HEK293 (cell line): ENCODE data around the gene DCT.

Experiments used
- MYNN ChIP-seq: fragments of 450-650 bp; formaldehyde crosslinking; IDR thresholded peaks from 2 replicates; pipeline ENCODE4 v1.5.1; 2016; ENCODE audit warnings: missing biosample characterization, missing genetic modification characterization, borderline replicate concordance
- SCRT1 ChIP-seq: fragments of 450-650 bp; formaldehyde crosslinking; IDR thresholded peaks from 2 replicates; pipeline ENCODE4 v1.5.1; 2016; ENCODE audit warnings: missing biosample characterization, missing genetic modification characterization, borderline replicate concordance
- ZBTB17 ChIP-seq: fragments of 450-650 bp; formaldehyde crosslinking; IDR thresholded peaks from 2 replicates; pipeline ENCODE4 v1.5.1; 2016; ENCODE audit warnings: missing biosample characterization, missing genetic modification characterization
- ZNF350 ChIP-seq: fragments of 450-650 bp; formaldehyde crosslinking; IDR thresholded peaks from 2 replicates; pipeline ENCODE4 v1.5.0; 2017; ENCODE audit warnings: missing biosample characterization, mild to moderate bottlenecking, missing genetic modification characterization
- ZNF354C ChIP-seq: fragments of 450-650 bp; formaldehyde crosslinking; IDR thresholded peaks from 2 replicates; pipeline ENCODE4 v1.5.1; 2016; ENCODE audit warnings: missing biosample characterization, missing genetic modification characterization, low read depth, borderline replicate concordance
- ZNF426 ChIP-seq: fragments of 450-650 bp; formaldehyde crosslinking; IDR thresholded peaks from 2 replicates; pipeline ENCODE4 v1.5.1; 2017; ENCODE audit warnings: missing biosample characterization, missing genetic modification characterization, mild to moderate bottlenecking, inconsistent platforms, moderate library complexity
- ZNF529 ChIP-seq: fragments of 450-650 bp; formaldehyde crosslinking; IDR thresholded peaks from 2 replicates; pipeline ENCODE4 v1.5.1; 2017; ENCODE audit warnings: missing genetic modification characterization, missing biosample characterization; ENCODE audit not compliant: insufficient replicate concordance
- ZNF610 ChIP-seq: fragments of 450-650 bp; formaldehyde crosslinking; IDR thresholded peaks from 2 replicates; pipeline ENCODE4 v1.5.1; 2016; ENCODE audit warnings: missing biosample characterization, missing genetic modification characterization, borderline replicate concordance
- ZNF629 ChIP-seq: fragments of 450-650 bp; formaldehyde crosslinking; IDR thresholded peaks from 2 replicates; pipeline ENCODE4 v1.5.1; 2017; ENCODE audit warnings: missing biosample characterization, missing genetic modification characterization
- TF ChIP-seq, protein P1 (sequence below): fragments of 450-650 bp; formaldehyde crosslinking; IDR thresholded peaks from 2 replicates; pipeline ENCODE4 v1.5.1; 2016; ENCODE audit warnings: missing biosample characterization, missing genetic modification characterization
- TF ChIP-seq, protein P2 (sequence below): fragments of 450-650 bp; formaldehyde crosslinking; IDR thresholded peaks from 2 replicates; pipeline ENCODE4 v1.5.1; 2016; ENCODE audit warnings: missing biosample characterization, missing genetic modification characterization
- TF ChIP-seq, protein P3 (sequence below): fragments of 450-650 bp; formaldehyde crosslinking; IDR thresholded peaks from 2 replicates; pipeline ENCODE4 v1.5.1; 2017; ENCODE audit warnings: missing biosample characterization, mild to moderate bottlenecking, missing genetic modification characterization, moderate library complexity
- TF ChIP-seq, protein P4 (sequence below): fragments of 450-650 bp; formaldehyde crosslinking; IDR thresholded peaks from 2 replicates; pipeline ENCODE4 v1.5.1; 2016; ENCODE audit warnings: missing biosample characterization, missing genetic modification characterization
- TF ChIP-seq, protein P5 (sequence below): fragments of 450-650 bp; formaldehyde crosslinking; IDR thresholded peaks from 2 replicates; pipeline ENCODE4 v1.5.1; 2016; ENCODE audit warnings: missing biosample characterization, missing genetic modification characterization, low read depth

DNA sequence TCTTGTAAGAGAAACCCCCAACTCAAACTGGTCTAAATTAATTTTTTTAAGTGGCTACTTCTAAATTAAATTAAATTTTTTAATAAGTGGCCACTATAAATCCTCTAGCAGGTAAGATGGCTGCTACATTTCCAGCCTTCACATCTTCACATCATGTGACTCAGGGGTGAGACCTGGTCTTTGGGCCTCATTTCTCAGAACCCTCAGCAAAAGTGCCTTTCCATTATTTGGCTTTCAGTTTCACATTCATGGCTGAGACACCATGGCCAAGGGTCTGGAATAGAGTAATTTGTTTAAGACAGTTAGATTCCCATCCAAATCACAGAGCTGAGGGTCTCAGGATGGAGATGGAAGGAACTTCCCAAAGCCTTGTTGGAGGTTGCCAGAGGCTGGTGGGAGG, 47.5 kb downstream of the DCT start:
- TF ChIP-seq, protein P1, sequence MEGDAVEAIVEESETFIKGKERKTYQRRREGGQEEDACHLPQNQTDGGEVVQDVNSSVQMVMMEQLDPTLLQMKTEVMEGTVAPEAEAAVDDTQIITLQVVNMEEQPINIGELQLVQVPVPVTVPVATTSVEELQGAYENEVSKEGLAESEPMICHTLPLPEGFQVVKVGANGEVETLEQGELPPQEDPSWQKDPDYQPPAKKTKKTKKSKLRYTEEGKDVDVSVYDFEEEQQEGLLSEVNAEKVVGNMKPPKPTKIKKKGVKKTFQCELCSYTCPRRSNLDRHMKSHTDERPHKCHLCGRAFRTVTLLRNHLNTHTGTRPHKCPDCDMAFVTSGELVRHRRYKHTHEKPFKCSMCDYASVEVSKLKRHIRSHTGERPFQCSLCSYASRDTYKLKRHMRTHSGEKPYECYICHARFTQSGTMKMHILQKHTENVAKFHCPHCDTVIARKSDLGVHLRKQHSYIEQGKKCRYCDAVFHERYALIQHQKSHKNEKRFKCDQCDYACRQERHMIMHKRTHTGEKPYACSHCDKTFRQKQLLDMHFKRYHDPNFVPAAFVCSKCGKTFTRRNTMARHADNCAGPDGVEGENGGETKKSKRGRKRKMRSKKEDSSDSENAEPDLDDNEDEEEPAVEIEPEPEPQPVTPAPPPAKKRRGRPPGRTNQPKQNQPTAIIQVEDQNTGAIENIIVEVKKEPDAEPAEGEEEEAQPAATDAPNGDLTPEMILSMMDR: no peak
- TF ChIP-seq ZNF426 (tag by site-specific recombination) (no peak), ZNF350 (tag by site-specific recombination) (no peak), ZBTB17 (tag by site-specific recombination) (no peak), ZNF354C (tag by site-specific recombination) (no peak), MYNN (no peak), SCRT1 (tag by site-specific recombination) (no peak), ZNF610 (no peak), ZNF529 (no peak), ZNF629 (tag by site-specific recombination) (no peak)
- TF ChIP-seq, protein P2, sequence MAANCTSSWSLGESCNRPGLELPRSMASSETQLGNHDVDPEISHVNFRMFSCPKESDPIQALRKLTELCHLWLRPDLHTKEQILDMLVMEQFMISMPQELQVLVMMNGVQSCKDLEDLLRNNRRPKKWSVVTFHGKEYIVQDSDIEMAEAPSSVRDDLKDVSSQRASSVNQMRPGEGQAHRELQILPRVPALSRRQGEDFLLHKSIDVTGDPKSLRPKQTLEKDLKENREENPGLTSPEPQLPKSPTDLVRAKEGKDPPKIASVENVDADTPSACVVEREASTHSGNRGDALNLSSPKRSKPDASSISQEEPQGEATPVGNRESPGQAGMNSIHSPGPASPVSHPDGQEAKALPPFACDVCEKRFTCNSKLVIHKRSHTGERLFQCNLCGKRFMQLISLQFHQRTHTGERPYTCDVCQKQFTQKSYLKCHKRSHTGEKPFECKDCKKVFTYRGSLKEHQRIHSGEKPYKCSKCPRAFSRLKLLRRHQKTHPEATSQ (tag by site-specific recombination): no peak
- TF ChIP-seq, protein P3, sequence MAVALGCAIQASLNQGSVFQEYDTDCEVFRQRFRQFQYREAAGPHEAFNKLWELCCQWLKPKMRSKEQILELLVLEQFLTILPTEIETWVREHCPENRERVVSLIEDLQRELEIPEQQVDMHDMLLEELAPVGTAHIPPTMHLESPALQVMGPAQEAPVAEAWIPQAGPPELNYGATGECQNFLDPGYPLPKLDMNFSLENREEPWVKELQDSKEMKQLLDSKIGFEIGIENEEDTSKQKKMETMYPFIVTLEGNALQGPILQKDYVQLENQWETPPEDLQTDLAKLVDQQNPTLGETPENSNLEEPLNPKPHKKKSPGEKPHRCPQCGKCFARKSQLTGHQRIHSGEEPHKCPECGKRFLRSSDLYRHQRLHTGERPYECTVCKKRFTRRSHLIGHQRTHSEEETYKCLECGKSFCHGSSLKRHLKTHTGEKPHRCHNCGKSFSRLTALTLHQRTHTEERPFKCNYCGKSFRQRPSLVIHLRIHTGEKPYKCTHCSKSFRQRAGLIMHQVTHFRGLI (tag by site-specific recombination): no peak
- TF ChIP-seq, protein P4, sequence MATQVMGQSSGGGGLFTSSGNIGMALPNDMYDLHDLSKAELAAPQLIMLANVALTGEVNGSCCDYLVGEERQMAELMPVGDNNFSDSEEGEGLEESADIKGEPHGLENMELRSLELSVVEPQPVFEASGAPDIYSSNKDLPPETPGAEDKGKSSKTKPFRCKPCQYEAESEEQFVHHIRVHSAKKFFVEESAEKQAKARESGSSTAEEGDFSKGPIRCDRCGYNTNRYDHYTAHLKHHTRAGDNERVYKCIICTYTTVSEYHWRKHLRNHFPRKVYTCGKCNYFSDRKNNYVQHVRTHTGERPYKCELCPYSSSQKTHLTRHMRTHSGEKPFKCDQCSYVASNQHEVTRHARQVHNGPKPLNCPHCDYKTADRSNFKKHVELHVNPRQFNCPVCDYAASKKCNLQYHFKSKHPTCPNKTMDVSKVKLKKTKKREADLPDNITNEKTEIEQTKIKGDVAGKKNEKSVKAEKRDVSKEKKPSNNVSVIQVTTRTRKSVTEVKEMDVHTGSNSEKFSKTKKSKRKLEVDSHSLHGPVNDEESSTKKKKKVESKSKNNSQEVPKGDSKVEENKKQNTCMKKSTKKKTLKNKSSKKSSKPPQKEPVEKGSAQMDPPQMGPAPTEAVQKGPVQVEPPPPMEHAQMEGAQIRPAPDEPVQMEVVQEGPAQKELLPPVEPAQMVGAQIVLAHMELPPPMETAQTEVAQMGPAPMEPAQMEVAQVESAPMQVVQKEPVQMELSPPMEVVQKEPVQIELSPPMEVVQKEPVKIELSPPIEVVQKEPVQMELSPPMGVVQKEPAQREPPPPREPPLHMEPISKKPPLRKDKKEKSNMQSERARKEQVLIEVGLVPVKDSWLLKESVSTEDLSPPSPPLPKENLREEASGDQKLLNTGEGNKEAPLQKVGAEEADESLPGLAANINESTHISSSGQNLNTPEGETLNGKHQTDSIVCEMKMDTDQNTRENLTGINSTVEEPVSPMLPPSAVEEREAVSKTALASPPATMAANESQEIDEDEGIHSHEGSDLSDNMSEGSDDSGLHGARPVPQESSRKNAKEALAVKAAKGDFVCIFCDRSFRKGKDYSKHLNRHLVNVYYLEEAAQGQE (tag by site-specific recombination): no peak
- TF ChIP-seq, protein P5, sequence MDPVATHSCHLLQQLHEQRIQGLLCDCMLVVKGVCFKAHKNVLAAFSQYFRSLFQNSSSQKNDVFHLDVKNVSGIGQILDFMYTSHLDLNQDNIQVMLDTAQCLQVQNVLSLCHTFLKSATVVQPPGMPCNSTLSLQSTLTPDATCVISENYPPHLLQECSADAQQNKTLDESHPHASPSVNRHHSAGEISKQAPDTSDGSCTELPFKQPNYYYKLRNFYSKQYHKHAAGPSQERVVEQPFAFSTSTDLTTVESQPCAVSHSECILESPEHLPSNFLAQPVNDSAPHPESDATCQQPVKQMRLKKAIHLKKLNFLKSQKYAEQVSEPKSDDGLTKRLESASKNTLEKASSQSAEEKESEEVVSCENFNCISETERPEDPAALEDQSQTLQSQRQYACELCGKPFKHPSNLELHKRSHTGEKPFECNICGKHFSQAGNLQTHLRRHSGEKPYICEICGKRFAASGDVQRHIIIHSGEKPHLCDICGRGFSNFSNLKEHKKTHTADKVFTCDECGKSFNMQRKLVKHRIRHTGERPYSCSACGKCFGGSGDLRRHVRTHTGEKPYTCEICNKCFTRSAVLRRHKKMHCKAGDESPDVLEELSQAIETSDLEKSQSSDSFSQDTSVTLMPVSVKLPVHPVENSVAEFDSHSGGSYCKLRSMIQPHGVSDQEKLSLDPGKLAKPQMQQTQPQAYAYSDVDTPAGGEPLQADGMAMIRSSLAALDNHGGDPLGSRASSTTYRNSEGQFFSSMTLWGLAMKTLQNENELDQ (tag by site-specific recombination): no peak
